Endothelial cell of umbilical vein (primary cell): ENCODE measurements around the gene OR2B3. TPM values are rescaled to one million over a fixed set of nuclear protein-coding genes. Genes with fewer than 3 reads are reported as not detected.

Experiments used
- BruUV-seq: library from RNA; stranded (reverse); fragments of 400-500 nt; replicated peaks from 2 replicates; lab custom pipeline; 2021; lab: Mats Ljungman, UMichigan
- CTCF ChIA-PET: fragments of 300-600, 350-600 bp; sonication (Branson Sonifier 250); formaldehyde crosslinking; loops from one replicate; lab custom pipeline; 2021; ENCODE audit warnings: antibody characterized with exemption, inconsistent platforms; lab: Charles Lee
- POLR2A ChIA-PET: fragments of 300-600, 350-600 bp; sonication (Branson Sonifier 250); formaldehyde crosslinking; loops from one replicate; lab custom pipeline; 2021; ENCODE audit warnings: antibody characterized with exemption, inconsistent platforms; lab: Charles Lee
- DNase-seq: peaks from one replicate; pipeline ENCODE4 v3.0.0-alpha.2; 2011; ENCODE audit warnings: low read depth, low spot score
- FAIRE-seq: peaks from 2 replicates; lab custom pipeline; 2011; peaks lifted over from hg19 to GRCh38; lab: Jason Lieb, UNC
- H2AFZ ChIP-seq: 2 replicates; pipeline ENCODE4 v1.6.0; 2012; ENCODE audit warnings: low read depth, low read length, control low read depth, inconsistent platforms
- H3K27ac ChIP-seq: 2 replicates; pipeline ENCODE4 v1.5.1; 2011; ENCODE audit warnings: low read depth, mild to moderate bottlenecking, control low read depth, low read length, moderate library complexity; ENCODE audit not compliant: insufficient read depth
- H3K27me3 ChIP-seq, 2 experiments: 2 replicates each; pipeline versions ENCODE4 v1.6.0 to v1.6.1; 2011; ENCODE audit warnings: low read length in 2 of 2, mixed read lengths in 1 of 2; ENCODE audit not compliant: control insufficient read depth in 2 of 2, insufficient read depth in 2 of 2
- H3K36me3 ChIP-seq, 2 experiments: 2 replicates in 1 of 2; 3 replicates in 1 of 2; pipeline ENCODE4 v1.5.1; 2011; ENCODE audit warnings: low read length in 2 of 2, mild to moderate bottlenecking in 1 of 2, moderate library complexity in 1 of 2; ENCODE audit not compliant: control insufficient read depth in 2 of 2, insufficient read depth in 2 of 2; ENCODE audit errors: extremely low read depth in 1 of 2
- H3K4me1 ChIP-seq: 3 replicates; pipeline ENCODE4 v1.5.1; 2011; ENCODE audit warnings: mild to moderate bottlenecking, low read length; ENCODE audit not compliant: control insufficient read depth, insufficient read depth; ENCODE audit errors: extremely low read depth
- H3K4me2 ChIP-seq: 2 replicates; pipeline ENCODE4 v1.6.1; 2011; ENCODE audit warnings: low read length, control low read depth, mixed read lengths; ENCODE audit not compliant: insufficient read depth
- H3K4me3 ChIP-seq, 3 experiments: fragments of 200-600 bp in 1 of 3; sonication (generic), shearing (Covaris generic) in 1 of 3; replicated peaks in 1 of 3; 2 replicates each; pipeline ENCODE4 v1.5.1; 2011 to 2016; ENCODE audit warnings: control low read depth in 3 of 3, low read length in 3 of 3, mild to moderate bottlenecking in 2 of 3, inconsistent platforms in 1 of 3, low read depth in 1 of 3, moderate library complexity in 1 of 3; ENCODE audit not compliant: insufficient read depth in 1 of 3
- H3K79me2 ChIP-seq: 2 replicates; pipeline ENCODE4 v1.6.0; 2012; ENCODE audit warnings: low read length, inconsistent platforms; ENCODE audit not compliant: control insufficient read depth, insufficient read depth
- H3K9ac ChIP-seq: replicated peaks from 2 replicates; pipeline ENCODE3; 2011; ENCODE audit warnings: low read length, control low read depth; ENCODE audit not compliant: insufficient read depth; ENCODE audit errors: extremely low read depth
- H3K9me1 ChIP-seq: replicated peaks from 3 replicates; pipeline ENCODE4 v1.6.0; 2011; ENCODE audit warnings: mild to moderate bottlenecking, low read length; ENCODE audit not compliant: control insufficient read depth, insufficient read depth; ENCODE audit errors: extremely low read depth
- H3K9me3 ChIP-seq: replicated peaks from 2 replicates; pipeline ENCODE4 v1.5.1; 2012; ENCODE audit warnings: low read length, inconsistent platforms; ENCODE audit not compliant: control insufficient read depth, insufficient read depth
- H4K20me1 ChIP-seq: replicated peaks from 2 replicates; pipeline ENCODE3; 2011; ENCODE audit warnings: mild to moderate bottlenecking, low read length; ENCODE audit not compliant: control insufficient read depth, insufficient read depth; ENCODE audit errors: extremely low read depth
- EZH2 ChIP-seq: IDR thresholded peaks from 2 replicates; pipeline ENCODE4 v1.6.1; 2012; ENCODE audit warnings: borderline replicate concordance, low read depth, mild to moderate bottlenecking, moderate library complexity, low read length, inconsistent platforms; ENCODE audit not compliant: severe bottlenecking
- FOS ChIP-seq: IDR thresholded peaks from 2 replicates; pipeline ENCODE4 v1.6.1; 2011; ENCODE audit warnings: mild to moderate bottlenecking, low read length, moderate library complexity, borderline replicate concordance; ENCODE audit not compliant: insufficient read depth
- GATA2 ChIP-seq: IDR thresholded peaks from 2 replicates; pipeline ENCODE4 v1.7.0; 2011; ENCODE audit warnings: low read depth, mild to moderate bottlenecking, moderate library complexity, mixed read lengths, low read length; ENCODE audit not compliant: insufficient read length, insufficient read depth
- JUN ChIP-seq: IDR thresholded peaks from 2 replicates; pipeline ENCODE4 v1.6.1; 2011; ENCODE audit warnings: borderline replicate concordance, low read depth; ENCODE audit not compliant: insufficient read length, insufficient read depth
- MYC ChIP-seq: IDR thresholded peaks from one replicate; pipeline ENCODE4 v1.6.1; 2011; ENCODE audit warnings: mild to moderate bottlenecking, low read depth, low read length
- POLR2A ChIP-seq: IDR thresholded peaks from 2 replicates; pipeline ENCODE4 v1.6.1; 2012; ENCODE audit warnings: low read depth, mild to moderate bottlenecking, control low read depth, low read length
- POLR2AphosphoS5 ChIP-seq: IDR thresholded peaks from 2 replicates; pipeline ENCODE4 v1.6.1; 2012; ENCODE audit warnings: low read depth, mild to moderate bottlenecking, control low read depth, low read length, moderate library complexity; ENCODE audit not compliant: insufficient read depth
- dilution Hi-C: fragments of 300-500 bp; cut with MboI; formaldehyde crosslinking; loops from one replicate; pipeline ENCODE4 v1.15.0; 2019; ENCODE audit warnings: low sequenced_read_pairs; ENCODE audit not compliant: extremely low pct_ligation_motif_present
- intact Hi-C: fragments of 100-400 bp; cut with micrococcal nuclease; formaldehyde crosslinking; loops from one replicate; pipeline ENCODE4 v1.10.0; 2022
- polyA plus RNA-seq, 4 experiments: library from polyadenylated mRNA; depleted of rRNA in 3 of 4; stranded (reverse) in 3 of 4; unstranded in 1 of 4; fragments of >200 nt; gene quantifications; 2 replicates each; pipeline versions ENCODE4 v1.2.1 to v1.2.3, GENCODE V29; 2011 to 2012; ENCODE audit warnings: missing spikeins in 1 of 4
- total RNA-seq: library from RNA; stranded (reverse); gene quantifications from 2 replicates; pipeline ENCODE4 v1.2.3, GENCODE V29; 2021
- TF ChIP-seq, protein P1 (sequence below), 2 donors: IDR thresholded peaks; 1 replicate in 1 of 2; 2 replicates in 1 of 2; pipeline ENCODE4 v1.5.1; 2011; ENCODE audit warnings: low read length in 2 of 2, mild to moderate bottlenecking in 2 of 2, moderate library complexity in 2 of 2, control low read depth in 1 of 2, inconsistent platforms in 1 of 2, low read depth in 1 of 2; ENCODE audit not compliant: insufficient read depth in 1 of 2; ENCODE audit errors: extremely low read depth in 1 of 2
- TF ChIP-seq, protein P2 (sequence below): IDR thresholded peaks from 2 replicates; pipeline ENCODE4 v1.6.1; 2011; ENCODE audit not compliant: insufficient read depth, insufficient read length

The OR2B3 gene
- total and polyA plus RNA-seq, 2 donors (not counting 3 experiments of a cell fraction or from before 2014, with no cell fraction given): not detected

DNA sequence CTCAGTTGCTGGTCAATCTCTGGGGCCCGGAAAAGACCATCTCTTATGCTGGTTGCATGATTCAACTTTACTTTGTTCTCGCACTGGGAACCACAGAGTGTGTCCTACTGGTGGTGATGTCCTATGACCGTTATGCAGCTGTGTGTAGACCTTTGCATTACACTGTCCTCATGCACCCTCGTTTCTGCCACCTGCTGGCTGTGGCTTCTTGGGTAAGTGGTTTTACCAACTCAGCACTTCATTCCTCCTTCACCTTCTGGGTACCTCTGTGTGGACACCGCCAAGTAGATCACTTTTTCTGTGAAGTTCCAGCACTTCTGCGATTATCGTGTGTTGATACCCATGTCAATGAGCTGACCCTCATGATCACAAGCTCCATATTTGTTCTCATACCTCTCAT lies 25.0 kb upstream of the OR2B3 start:
- no peaks in the 10 kb centered on the region for H3K36me3 ChIP-seq
- H3K9ac ChIP-seq: no peak overlapping the region
- ChIA-PET CTCF (no interaction called here), POLR2A (no interaction called here)
- no peak overlapping the region for H3K4me2 ChIP-seq
- no peaks in the 10 kb centered on the region for H3K27me3 ChIP-seq
- FAIRE-seq: no peak
- no peak for TF ChIP-seq POLR2A
- TF ChIP-seq JUN: no peak
- TF ChIP-seq MYC: no peak
- TF ChIP-seq, protein P1, sequence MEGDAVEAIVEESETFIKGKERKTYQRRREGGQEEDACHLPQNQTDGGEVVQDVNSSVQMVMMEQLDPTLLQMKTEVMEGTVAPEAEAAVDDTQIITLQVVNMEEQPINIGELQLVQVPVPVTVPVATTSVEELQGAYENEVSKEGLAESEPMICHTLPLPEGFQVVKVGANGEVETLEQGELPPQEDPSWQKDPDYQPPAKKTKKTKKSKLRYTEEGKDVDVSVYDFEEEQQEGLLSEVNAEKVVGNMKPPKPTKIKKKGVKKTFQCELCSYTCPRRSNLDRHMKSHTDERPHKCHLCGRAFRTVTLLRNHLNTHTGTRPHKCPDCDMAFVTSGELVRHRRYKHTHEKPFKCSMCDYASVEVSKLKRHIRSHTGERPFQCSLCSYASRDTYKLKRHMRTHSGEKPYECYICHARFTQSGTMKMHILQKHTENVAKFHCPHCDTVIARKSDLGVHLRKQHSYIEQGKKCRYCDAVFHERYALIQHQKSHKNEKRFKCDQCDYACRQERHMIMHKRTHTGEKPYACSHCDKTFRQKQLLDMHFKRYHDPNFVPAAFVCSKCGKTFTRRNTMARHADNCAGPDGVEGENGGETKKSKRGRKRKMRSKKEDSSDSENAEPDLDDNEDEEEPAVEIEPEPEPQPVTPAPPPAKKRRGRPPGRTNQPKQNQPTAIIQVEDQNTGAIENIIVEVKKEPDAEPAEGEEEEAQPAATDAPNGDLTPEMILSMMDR (IDR thresholded peaks at IDR 0.05; ENCODE audit: extremely low read depth in 1 of 2, insufficient read depth in 1 of 2, low read depth in 1 of 2, low read length in 2 of 2): no peak
- no peak for TF ChIP-seq FOS
- TF ChIP-seq, protein P2, sequence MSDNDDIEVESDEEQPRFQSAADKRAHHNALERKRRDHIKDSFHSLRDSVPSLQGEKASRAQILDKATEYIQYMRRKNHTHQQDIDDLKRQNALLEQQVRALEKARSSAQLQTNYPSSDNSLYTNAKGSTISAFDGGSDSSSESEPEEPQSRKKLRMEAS: no peak
- no peak for TF ChIP-seq EZH2
- no peak for TF ChIP-seq GATA2
- TF ChIP-seq POLR2AphosphoS5: no peak
- no peaks in the 10 kb centered on the region for H3K9me1 ChIP-seq
- no peak overlapping the region for H3K27ac ChIP-seq
- H2AFZ ChIP-seq: no peak overlapping the region
- H4K20me1 ChIP-seq: no peaks in the 10 kb centered on the region
- intact Hi-C loops (no loop called here), dilution Hi-C loops (no loop called here)
- no peaks in the 10 kb centered on the region for H3K4me1 ChIP-seq
- H3K79me2 ChIP-seq: no peaks in the 10 kb centered on the region
- DNase-seq: no peak
- no peak overlapping the region for H3K4me3 ChIP-seq
- no peaks in the 10 kb centered on the region for H3K9me3 ChIP-seq
- no TSS peak for BruUV-seq
